Germinal center (tissue), 1 donor: ENCODE measurements around the gene MRPS23.
A peak's percentile ranks its signal among the peaks of the same experiment; 100 is the strongest.

ENCODE experiments used
- DNase-seq: peaks from one replicate; pipeline ENCODE4 v3.0.0; 2012; ENCODE audit warnings: mixed read lengths, low spot score

MRPS23 gene

DNA sequence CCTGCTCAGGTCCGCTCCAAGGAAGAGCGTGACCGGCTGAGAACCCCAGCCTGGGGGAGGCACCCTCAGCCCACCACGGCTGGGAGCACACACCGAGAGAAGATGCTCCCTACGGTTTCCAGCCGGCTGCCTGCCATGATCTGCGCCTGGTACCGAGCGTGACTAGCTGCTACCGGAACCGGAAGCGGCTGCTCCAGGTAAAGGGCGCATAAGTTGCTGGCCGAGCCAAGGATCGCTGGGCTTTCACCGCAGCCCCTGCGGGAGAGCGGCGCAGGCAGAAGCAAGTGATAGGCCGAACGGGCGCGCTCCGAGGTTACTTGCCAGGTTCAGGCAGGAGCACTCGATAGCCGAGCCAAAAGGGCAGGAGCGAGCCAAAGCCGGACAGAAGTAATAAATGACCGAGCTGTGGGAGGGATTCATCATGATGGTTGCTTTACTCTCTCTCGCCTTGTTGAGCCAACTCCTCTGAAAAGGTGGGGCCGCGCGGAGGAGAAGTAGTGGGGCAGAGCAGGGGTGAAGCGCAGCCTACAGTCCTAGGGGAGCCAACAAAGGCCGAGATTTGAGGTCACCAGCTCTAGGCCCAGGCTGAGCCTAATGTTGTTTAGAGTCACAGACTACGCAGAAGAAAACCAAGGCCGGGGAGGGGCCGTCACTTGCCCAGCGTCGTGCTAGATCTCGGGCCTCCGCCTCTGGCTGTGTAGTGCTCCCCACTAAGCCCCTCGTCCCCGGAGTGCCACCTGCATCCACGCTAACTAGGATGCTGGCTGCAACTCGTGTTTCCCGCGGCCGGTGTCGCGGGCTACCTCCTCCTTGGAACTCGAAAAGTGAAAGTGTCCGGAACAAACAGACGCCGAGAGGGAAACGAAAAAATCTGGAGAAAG is at the start of gene MRPS23:
MRPS23 (minus strand) TSS at position 171 of the 881 bp plus-strand sequence; CDS start at position 137, 34 bp downstream.
- peak; percentile 92 for DNase-seq

- no peak for DNase-seq
These were observed 49.5 kb upstream of the MRPS23 start for GRCh38 chr17:57899391-57899790.

DNA sequence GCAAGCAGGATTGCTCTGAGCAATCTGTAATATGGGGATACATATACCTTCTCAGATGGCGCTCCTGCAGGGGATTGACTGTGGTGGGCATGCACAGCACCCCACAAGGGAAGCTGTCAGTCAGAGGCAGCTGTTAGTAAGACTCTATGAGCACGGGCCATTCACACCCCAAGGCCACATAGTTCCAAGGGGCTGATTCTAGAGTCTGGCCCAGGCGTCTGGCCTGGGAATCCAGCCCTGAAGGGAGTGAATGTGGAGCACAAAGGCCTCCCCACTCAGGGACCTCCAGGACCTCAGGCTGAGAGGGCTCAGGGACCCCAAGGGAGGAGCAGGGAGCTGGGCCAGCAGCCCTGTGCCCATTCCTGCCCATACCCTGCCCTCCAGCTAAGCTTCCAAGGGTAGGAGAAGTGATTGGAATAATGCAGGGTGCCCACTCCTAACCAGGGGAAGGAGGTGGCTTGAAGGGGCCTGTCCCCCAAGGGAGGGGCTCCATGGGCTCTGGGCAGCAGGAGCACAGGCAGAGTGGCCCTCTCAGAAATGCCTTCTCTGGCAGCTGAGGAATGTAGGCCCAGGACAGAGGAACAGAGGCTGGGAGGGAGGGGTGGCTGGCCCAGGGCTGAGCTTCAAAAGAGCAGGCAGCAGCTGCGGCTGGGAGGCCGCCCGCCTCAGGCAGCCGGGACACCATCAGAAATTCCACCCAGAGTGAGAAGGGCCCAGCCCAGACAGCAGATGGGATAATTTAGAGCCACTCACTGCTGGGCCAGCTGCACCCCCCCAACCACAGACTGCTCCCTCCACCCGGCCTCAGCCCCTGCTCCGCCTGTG is 48.9 kb upstream of the MRPS23 start:
- DNase-seq = no peak

GRCh38 chr17:57895382-57896060 is 45.7 kb upstream of the MRPS23 start:
- no peak for DNase-seq

DNA sequence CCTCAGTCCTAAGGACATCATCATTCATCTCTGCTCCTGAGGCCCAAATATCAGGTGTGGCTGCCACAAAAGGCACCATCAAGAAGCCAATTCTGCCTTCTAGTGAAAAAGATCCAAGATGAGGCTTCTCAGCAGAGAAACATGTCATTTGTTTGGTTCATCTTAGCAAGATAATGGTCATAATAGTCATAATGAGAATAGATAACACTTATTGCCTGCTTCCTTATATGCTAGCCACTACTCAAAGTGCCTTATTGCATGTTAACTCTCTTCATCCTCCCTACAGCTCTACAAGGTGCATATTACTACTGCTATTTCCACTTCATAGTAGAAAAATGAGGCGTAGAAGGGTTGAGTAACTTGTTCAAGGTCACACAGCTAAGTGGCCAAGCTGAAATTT is 45.0 kb upstream of the MRPS23 start:
- DNase-seq = no peak

- no peak for DNase-seq
These were observed 43.2 kb upstream of the MRPS23 start for GRCh38 chr17:57892820-57893595.

GRCh38 chr17:57892146-57892819 is 42.4 kb upstream of the MRPS23 start:
- DNase-seq = peak; percentile 86

DNA sequence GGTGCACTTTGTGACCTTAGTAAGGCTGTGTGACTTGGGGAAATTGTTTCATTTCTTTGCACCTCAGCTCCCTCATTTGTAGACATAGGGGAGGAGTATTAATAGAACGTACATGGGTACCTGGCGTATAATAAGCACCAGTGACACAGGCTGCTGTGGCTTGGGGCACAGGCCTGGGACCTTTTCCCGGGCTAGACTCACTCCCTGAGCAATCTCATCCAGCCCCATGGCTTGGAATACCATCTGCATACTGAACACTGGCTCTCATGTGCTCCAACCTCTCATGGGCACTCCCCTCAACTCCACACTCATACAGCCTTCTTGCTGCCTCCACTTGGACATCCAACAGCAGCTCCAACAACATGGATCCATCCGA is 41.0 kb upstream of the MRPS23 start:
- no peak for DNase-seq

- no peak for DNase-seq
These were observed 40.3 kb upstream of the MRPS23 start for GRCh38 chr17:57889892-57890856.

GRCh38 chr17:57889252-57889651 is 39.4 kb upstream of the MRPS23 start:
- no peak for DNase-seq

GRCh38 chr17:57888311-57889216 is 38.7 kb upstream of the MRPS23 start:
- no peak for DNase-seq

DNA sequence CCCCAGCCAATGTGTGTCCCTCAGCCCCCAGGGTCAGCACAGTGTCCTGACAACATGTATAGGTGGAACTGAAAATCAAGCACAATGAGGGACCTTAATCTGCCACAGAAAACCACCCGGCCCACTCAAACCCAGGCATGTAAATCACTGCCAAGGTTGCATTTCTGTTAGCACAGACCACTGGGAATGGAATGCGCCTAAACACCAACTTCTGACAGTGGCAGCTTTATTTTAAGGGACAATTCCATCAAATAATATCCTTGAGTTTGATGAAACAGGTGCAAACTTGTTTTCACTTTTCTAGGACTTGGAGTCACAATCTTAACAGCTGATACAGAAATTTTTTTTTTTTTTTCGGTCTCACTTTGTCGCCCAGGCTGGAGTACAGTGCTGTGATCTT is 37.3 kb upstream of the MRPS23 start:
- no peak for DNase-seq

DNA sequence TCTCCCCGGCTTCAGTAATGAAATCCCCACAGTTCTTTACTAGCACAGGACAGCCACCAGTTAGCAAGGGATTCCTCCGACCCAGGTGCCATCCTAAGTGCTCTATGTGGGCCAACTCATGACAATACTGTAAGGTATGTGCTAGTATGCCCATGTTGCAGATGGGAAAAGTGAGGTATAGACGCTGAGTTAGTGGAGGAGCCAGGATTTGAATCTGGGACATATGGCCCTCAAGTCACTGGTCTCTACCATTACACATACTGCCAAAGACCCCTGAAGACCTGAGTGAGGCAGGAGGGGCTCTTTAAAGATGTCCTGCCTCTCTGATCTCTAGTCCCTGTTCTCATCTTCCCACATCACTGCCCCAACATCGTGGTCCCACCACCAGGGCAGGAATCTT is 36.2 kb upstream of the MRPS23 start:
- no peak for DNase-seq

DNA sequence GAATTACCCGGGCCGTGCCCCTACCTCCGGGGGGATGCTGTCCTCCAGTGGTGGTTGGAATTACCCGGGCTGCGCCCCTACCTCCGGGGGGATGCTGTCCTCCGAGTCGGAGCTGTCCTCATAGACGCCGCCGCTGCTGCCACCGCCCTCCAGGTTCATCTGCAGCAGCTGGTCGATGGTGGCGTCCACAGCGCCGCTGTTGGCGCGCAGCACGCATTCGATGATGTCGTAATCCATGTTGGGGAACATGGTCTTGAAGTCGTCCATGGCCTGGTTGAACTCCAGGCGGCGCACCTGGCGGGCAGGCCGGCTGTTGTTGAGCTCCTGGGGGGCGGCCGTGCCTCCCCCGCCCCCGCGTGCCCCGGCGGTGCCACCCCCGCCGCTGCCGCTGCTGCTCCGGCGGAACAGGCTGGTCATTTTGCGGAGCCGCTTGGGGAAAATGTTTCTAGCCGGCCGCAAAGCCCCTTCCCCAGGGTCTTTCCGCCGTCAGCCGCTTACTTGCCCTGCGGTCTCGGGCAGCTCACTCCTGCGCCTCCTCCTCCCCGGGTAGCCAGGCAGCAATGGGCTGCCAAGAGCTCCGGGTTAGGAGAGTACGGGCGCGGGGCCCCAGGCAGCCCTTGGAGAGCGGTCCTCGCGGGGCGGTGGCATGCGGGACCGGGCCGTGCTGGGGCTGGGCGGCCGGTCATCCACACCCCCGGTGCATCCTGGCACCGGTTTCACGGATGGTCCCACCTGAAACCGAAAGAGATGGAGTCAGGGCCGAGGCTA is 35.5 kb upstream of the MRPS23 start:
- DNase-seq = no peak

DNA sequence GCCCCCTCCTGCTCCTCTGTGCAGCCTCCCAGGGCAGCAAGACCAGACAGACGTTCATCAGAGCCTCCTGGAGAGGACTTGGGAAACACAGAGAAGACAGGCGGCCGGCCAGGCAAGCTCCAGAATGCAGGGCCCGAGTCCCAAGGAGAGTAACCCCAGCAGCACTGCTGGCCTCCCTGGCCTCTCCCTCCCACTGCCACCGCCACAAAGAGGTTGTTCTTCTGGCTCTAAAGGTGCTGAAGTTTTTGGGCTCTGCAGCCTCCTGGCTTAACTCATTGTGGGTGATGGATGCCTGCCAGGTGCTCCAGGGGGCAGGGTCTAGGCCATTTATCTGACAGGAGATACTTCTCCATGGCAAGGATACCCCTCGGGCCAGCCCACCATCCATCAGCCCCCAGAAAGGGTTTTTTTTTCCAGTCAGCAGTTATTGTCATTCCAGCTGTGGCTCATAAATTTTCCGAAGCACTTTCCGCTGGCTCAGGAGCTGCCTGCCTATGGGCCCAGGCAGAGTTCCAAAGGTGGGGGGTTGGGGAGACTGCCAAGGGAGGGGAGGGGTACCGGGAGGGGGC is 32.0 kb upstream of the MRPS23 start:
- no peak for DNase-seq

GRCh38 chr17:57881143-57881542 is 31.3 kb upstream of the MRPS23 start:
- no peak for DNase-seq

GRCh38 chr17:57880086-57880456 is 30.2 kb upstream of the MRPS23 start:
- DNase-seq = no peak
